K562 (cell line): ENCODE measurements around the gene PCSK5. TPM values are rescaled to one million over a fixed set of nuclear protein-coding genes. Genes with fewer than 3 reads are reported as not detected.

Experiments used
- ATAC-seq: fragments of 200-7000 bp; cut with Tn5 transposase; 3 replicates; pipeline ENCODE4 v1.9.1; 2020; ENCODE audit warnings: moderate library complexity
- BruUV-seq: library from RNA; stranded (reverse); fragments of 400-500 nt; replicated peaks from 2 replicates; lab custom pipeline; 2021; lab: Mats Ljungman, UMichigan
- CTCF ChIA-PET: fragments of 300-600 bp; formaldehyde crosslinking; extraction: SDS; loops from one replicate; lab custom pipeline; 2021; ENCODE audit warnings: low intra/inter-chr PET ratio; lab: Yijun Ruan, JAX
- POLR2A ChIA-PET: fragments of 300-600, 350-650 bp; sonication (Branson Sonifier 250); formaldehyde crosslinking; extraction: SDS; loops from one replicate; lab custom pipeline; 2021; ENCODE audit warnings: antibody characterized with exemption, inconsistent platforms; lab: Yijun Ruan, JAX
- DNase-seq, 4 experiments: peaks; one replicate each; pipeline versions ENCODE4 v3.0.0 to v3.0.0-alpha.2; 2011 to 2018; ENCODE audit warnings: low spot score in 3 of 4, mixed read lengths in 3 of 4; ENCODE audit errors: extremely low read depth in 1 of 4
- FAIRE-seq: peaks from 2 replicates; lab custom pipeline; 2011; peaks lifted over from hg19 to GRCh38; lab: Jason Lieb, UNC
- H2AFZ ChIP-seq: 2 replicates; pipeline ENCODE4 v1.6.0; 2011; ENCODE audit warnings: low read depth, low read length, control low read depth, inconsistent platforms
- H3K27ac ChIP-seq: fragments of 200-600 bp; 3 replicates; pipeline ENCODE4 v1.8.0; 2011; ENCODE audit warnings: low read depth, mild to moderate bottlenecking, control low read depth, inconsistent platforms, low read length, moderate library complexity, mixed read lengths; ENCODE audit errors: extremely low read depth
- H3K27me3 ChIP-seq, 2 experiments: fragments of 300-600 bp in 1 of 2; 2 replicates in 1 of 2; 3 replicates in 1 of 2; pipeline versions ENCODE4 v1.6.0 to v1.8.0; 2011; ENCODE audit warnings: inconsistent platforms in 2 of 2, low read length in 2 of 2, mild to moderate bottlenecking in 1 of 2, mixed read lengths in 1 of 2, moderate library complexity in 1 of 2; ENCODE audit not compliant: control insufficient read depth in 2 of 2, insufficient read depth in 2 of 2
- H3K36me3 ChIP-seq: fragments of 300-600 bp; 3 replicates; pipeline ENCODE4 v1.8.0; 2011; ENCODE audit warnings: mild to moderate bottlenecking, low read length, inconsistent platforms; ENCODE audit not compliant: control insufficient read depth, insufficient read depth
- H3K4me1 ChIP-seq, 2 experiments: fragments of 200-600 bp in 1 of 2; replicated peaks in 1 of 2; 2 replicates in 1 of 2; 3 replicates in 1 of 2; pipeline versions ENCODE4 v1.5.1 to v1.8.0; 2011; ENCODE audit warnings: inconsistent platforms in 2 of 2, low read length in 2 of 2, mild to moderate bottlenecking in 1 of 2, mixed read lengths in 1 of 2, moderate library complexity in 1 of 2; ENCODE audit not compliant: control insufficient read depth in 2 of 2, insufficient read depth in 2 of 2
- H3K4me2 ChIP-seq: 2 replicates; pipeline ENCODE4 v1.6.1; 2011; ENCODE audit warnings: low read length, control low read depth, inconsistent platforms, mixed read lengths; ENCODE audit not compliant: insufficient read depth
- H3K4me3 ChIP-seq: fragments of 200-600 bp; sonication (generic), shearing (Covaris generic); 2 replicates; pipeline ENCODE4 v1.5.1; 2016; ENCODE audit warnings: control low read depth, inconsistent platforms
- H3K79me2 ChIP-seq: fragments of 200-600 bp; 3 replicates; pipeline ENCODE4 v1.8.0; 2011; ENCODE audit warnings: low read length, inconsistent platforms; ENCODE audit not compliant: control insufficient read depth, insufficient read depth
- H3K9ac ChIP-seq, 2 experiments: 2 replicates each; pipeline versions ENCODE4 v1.6.0 to v1.6.1; 2011; ENCODE audit warnings: low read depth in 2 of 2, low read length in 2 of 2, control low read depth in 1 of 2, inconsistent platforms in 1 of 2, mild to moderate bottlenecking in 1 of 2, mixed read lengths in 1 of 2; ENCODE audit not compliant: insufficient read depth in 1 of 2
- H3K9me1 ChIP-seq: one replicate; pipeline ENCODE4 v1.6.0; 2011; ENCODE audit warnings: inconsistent platforms, mild to moderate bottlenecking, low read length, moderate library complexity; ENCODE audit not compliant: control insufficient read depth, insufficient read depth
- H3K9me3 ChIP-seq: replicated peaks from 2 replicates; pipeline ENCODE4 v1.5.1; 2011; ENCODE audit warnings: low read depth, low read length, inconsistent platforms; ENCODE audit not compliant: control insufficient read depth, insufficient read depth
- H4K20me1 ChIP-seq: replicated peaks from 2 replicates; pipeline ENCODE4 v1.6.1; 2011; ENCODE audit warnings: low read length, inconsistent platforms, mixed read lengths; ENCODE audit not compliant: control insufficient read depth, insufficient read depth
- CBFB ChIP-seq: sonication (generic); formaldehyde crosslinking; IDR thresholded peaks from 2 replicates; pipeline ENCODE4 v1.4.0; 2020; ENCODE audit warnings: mild to moderate bottlenecking, missing genetic modification reagents
- CC2D1A ChIP-seq: fragments of 450-650 bp; IDR thresholded peaks from 2 replicates; pipeline ENCODE4 v1.6.1; 2017; ENCODE audit warnings: mild to moderate bottlenecking
- COPS2 ChIP-seq: fragments of 450-650 bp; conservative IDR thresholded peaks from 2 replicates; pipeline ENCODE4 v1.6.1; 2016; ENCODE audit warnings: mild to moderate bottlenecking, moderate library complexity
- EP300 ChIP-seq: IDR thresholded peaks from 2 replicates; pipeline ENCODE4 v1.6.1; 2012; ENCODE audit warnings: low read length, improper control_type of control experiment
- FOXK1 ChIP-seq: sonication (generic); formaldehyde crosslinking; IDR thresholded peaks from 2 replicates; pipeline ENCODE4 v1.8.0; 2022; ENCODE audit warnings: missing genetic modification reagents, mild to moderate bottlenecking, borderline replicate concordance
- HDAC3 ChIP-seq: fragments of 450-650 bp; IDR thresholded peaks from 2 replicates; pipeline ENCODE4 v1.6.1; 2018; ENCODE audit warnings: borderline replicate concordance, mild to moderate bottlenecking, moderate library complexity; ENCODE audit not compliant: partially characterized antibody
- ILF3 ChIP-seq: fragments of 450-650 bp; IDR thresholded peaks from 2 replicates; pipeline ENCODE4 v1.6.1; 2018; ENCODE audit warnings: antibody characterized with exemption, mild to moderate bottlenecking, moderate library complexity, borderline replicate concordance
- KAT7 ChIP-seq: sonication (generic); formaldehyde crosslinking; IDR thresholded peaks from 2 replicates; pipeline ENCODE4 v1.8.0; 2022; ENCODE audit warnings: missing genetic modification reagents, mild to moderate bottlenecking, borderline replicate concordance
- MYBL2 ChIP-seq, 2 experiments: fragments of 450-650 bp in 1 of 2; sonication (generic) in 1 of 2; formaldehyde crosslinking in 1 of 2; IDR thresholded peaks; 2 replicates each; pipeline versions ENCODE4 v1.6.1 to v1.8.1; 2017 to 2022; ENCODE audit warnings: borderline replicate concordance in 1 of 2, inconsistent platforms in 1 of 2, low read depth in 1 of 2, mild to moderate bottlenecking in 1 of 2, missing genetic modification reagents in 1 of 2, moderate library complexity in 1 of 2
- NR2C1 ChIP-seq, 2 experiments: fragments of 450-650 bp; IDR thresholded peaks; 2 replicates each; pipeline ENCODE4 v1.6.1; 2017; ENCODE audit warnings: mild to moderate bottlenecking in 2 of 2, antibody characterized with exemption in 1 of 2, inconsistent platforms in 1 of 2, missing compliant biosample characterization in 1 of 2, missing genetic modification characterization in 1 of 2
- NR2C2 ChIP-seq, 2 experiments: fragments of 200-800 bp in 1 of 2; sonication (Bioruptor generic) in 1 of 2; sonication (generic) in 1 of 2; formaldehyde crosslinking in 1 of 2; IDR thresholded peaks; 2 replicates each; pipeline versions ENCODE4 v1.6.1 to v1.8.0; 2016 to 2022; ENCODE audit warnings: mild to moderate bottlenecking in 1 of 2, missing compliant biosample characterization in 1 of 2, missing genetic modification characterization in 1 of 2, missing genetic modification reagents in 1 of 2
- OTX1 ChIP-seq: fragments of 450-650 bp; formaldehyde crosslinking; IDR thresholded peaks from 2 replicates; pipeline ENCODE4 v1.4.0; 2022; ENCODE audit warnings: mild to moderate bottlenecking
- RCOR1 ChIP-seq, 2 experiments: IDR thresholded peaks; 2 replicates each; pipeline ENCODE4 v1.6.1; 2012; ENCODE audit warnings: low read depth in 2 of 2, low read length in 2 of 2, borderline replicate concordance in 1 of 2, improper control_type of control experiment in 1 of 2
- ZBTB1 ChIP-seq: sonication (generic); formaldehyde crosslinking; IDR thresholded peaks from 2 replicates; pipeline ENCODE4 v1.8.1; 2023; ENCODE audit warnings: missing genetic modification reagents, low read depth, mild to moderate bottlenecking, borderline replicate concordance
- ZBTB17 ChIP-seq: fragments of 450-650 bp; formaldehyde crosslinking; IDR thresholded peaks from 2 replicates; pipeline ENCODE4 v1.4.0; 2020; ENCODE audit warnings: mild to moderate bottlenecking
- ZNF444 ChIP-seq: fragments of 250-450 bp; sonication (Bioruptor Pico); IDR thresholded peaks from 2 replicates; pipeline ENCODE4 v1.4.0; 2020; ENCODE audit warnings: mild to moderate bottlenecking, moderate library complexity
- ZSCAN29 ChIP-seq: fragments of 450-650 bp; IDR thresholded peaks from 2 replicates; pipeline ENCODE4 v1.6.1; 2017
- WGBS: fragments of 100-300 bp; shearing (Covaris generic); methylation state at CpG from one replicate; pipeline ENCODE4 v1.1.6; 2016; ENCODE audit warnings: low coverage, mixed read lengths; ENCODE audit not compliant: insufficient coverage; ENCODE audit errors: missing lambda C conversion rate; 5-methylcytosine and 5-hydroxymethylcytosine counted together
- in situ Hi-C: fragments of 300-500 bp; cut with MboI; formaldehyde crosslinking; loops from 4 replicates; pipeline ENCODE4 v1.15.0; 2018; ENCODE audit warnings: inconsistent platforms, mixed read lengths
- intact Hi-C: fragments of 100-400 bp; cut with micrococcal nuclease; formaldehyde crosslinking; loops from 2 replicates; pipeline ENCODE4 v1.14.2; 2022
- polyA plus RNA-seq, 8 experiments: library from polyadenylated mRNA; depleted of rRNA in 4 of 8; stranded (reverse) in 5 of 8; unstranded in 3 of 8; fragments of >200 nt; fragmentation: Nextera tagmentation in 2 of 8; fragmentation: Illumina TruSeq in 1 of 8; extraction: Ambion mirVana in 2 of 8; extraction: Trizol in 1 of 8; gene quantifications; 2 replicates each; pipeline versions ENCODE4 v1.2.1 to v1.2.3, GENCODE V29; 2011 to 2014; ENCODE audit warnings: inconsistent platforms in 1 of 8, missing spikeins in 1 of 8
- total RNA-seq, 7 experiments: library from RNA; depleted of rRNA in 6 of 7; stranded (reverse); fragments of >200 nt in 6 of 7; fragmentation: Illumina TruSeq in 2 of 7; extraction: Trizol in 2 of 7; gene quantifications; 2 replicates each; pipeline versions ENCODE4 v1.2.1 to v1.2.3, GENCODE V29; 2011 to 2021; ENCODE audit warnings: low replicate concordance in 1 of 7

The PCSK5 gene
- total and polyA plus RNA-seq, 9 of the 15 experiments (the other 6 are each of a cell fraction or from before 2014, with no cell fraction given) = not detected

- Histone ChIP-seq H2AFZ (no peak overlapping the region), H3K4me1 (no peaks in the 10 kb centered on the region), H3K79me2 (no peaks in the 10 kb centered on the region), H3K4me3 (no peak overlapping the region), H3K9me3 (no peaks in the 10 kb centered on the region), H3K9ac (no peak overlapping the region), H4K20me1 (no peaks in the 10 kb centered on the region), H3K27ac (no peak overlapping the region), H3K9me1 (no peaks in the 10 kb centered on the region), H3K36me3 (no peaks in the 10 kb centered on the region), H3K4me2 (no peak overlapping the region), H3K27me3 (no peaks in the 10 kb centered on the region)
- ChIA-PET POLR2A (no interaction called here), CTCF (no interaction called here)
- no peak for ATAC-seq
- no peak for FAIRE-seq
- 0% methylated on average over 2 of the region's 3 CpGs for WGBS
- TF ChIP-seq CBFB (CRISPR knock-in tag) (no peak), EP300 (no peak), KAT7 (CRISPR knock-in tag) (no peak), FOXK1 (CRISPR knock-in tag) (no peak), NR2C2 (CRISPR knock-in tag; IDR thresholded peaks at IDR 0.05) (no peak), NR2C2 (tag; IDR thresholded peaks at IDR 0.05) (no peak), RCOR1 (IDR thresholded peaks at IDR 0.05; ENCODE audit: borderline replicate concordance in 1 of 2, low read depth in 2 of 2, low read length in 2 of 2) (no peak), CC2D1A (no peak), HDAC3 (no peak), ZBTB17 (CRISPR knock-in tag) (no peak), NR2C1 (IDR thresholded peaks at IDR 0.05) (no peak), NR2C1 (tag; IDR thresholded peaks at IDR 0.05) (no peak), ZBTB1 (CRISPR knock-in tag) (no peak), MYBL2 (IDR thresholded peaks at IDR 0.05; ENCODE audit: low read depth) (no peak), MYBL2 (CRISPR knock-in tag; IDR thresholded peaks at IDR 0.05; ENCODE audit: borderline replicate concordance) (no peak), OTX1 (CRISPR knock-in tag) (no peak), COPS2 (no peak), ZSCAN29 (no peak), ILF3 (no peak), ZNF444 (CRISPR knock-in tag) (no peak)
- intact Hi-C loops = no loop called here
- no peak for DNase-seq
- in situ Hi-C loops = no loop called here
- no TSS peak for BruUV-seq
Measured at GRCh38 chr9:76192013-76192412, 301.5 kb downstream of the PCSK5 start.
